Suprapubic skin (tissue), 4 donors: ENCODE data around the gene HM13. TPM values are rescaled to one million over a fixed set of nuclear protein-coding genes. Genes with fewer than 3 reads are reported as not detected.

ENCODE experiments used
- DNase-seq, 2 donors: peaks; one replicate each; pipeline ENCODE4 v3.0.0-alpha.2; 2019; ENCODE audit warnings: low spot score in 2 of 2
- H3K27ac ChIP-seq: fragments of 200-600 bp; sonication (generic); one replicate; pipeline ENCODE4 v1.5.1; 2019
- H3K27me3 ChIP-seq: fragments of 200-600 bp; sonication (generic); one replicate; pipeline ENCODE4 v1.5.1; 2019
- H3K36me3 ChIP-seq: fragments of 200-600 bp; sonication (generic); one replicate; pipeline ENCODE4 v1.5.1; 2019
- H3K4me1 ChIP-seq: fragments of 200-600 bp; sonication (generic); one replicate; pipeline ENCODE4 v1.5.1; 2019
- H3K4me3 ChIP-seq: fragments of 200-600 bp; sonication (generic); one replicate; pipeline ENCODE4 v1.5.1; 2019; ENCODE audit warnings: mild to moderate bottlenecking
- H3K9me3 ChIP-seq: fragments of 200-600 bp; sonication (generic); one replicate; pipeline ENCODE4 v1.5.1; 2019
- EP300 ChIP-seq: sonication (generic); formaldehyde crosslinking; IDR thresholded peaks from one replicate; pipeline ENCODE4 v1.6.1; 2017; ENCODE audit warnings: antibody characterized with exemption
- POLR2A ChIP-seq, 2 donors: fragments of 450-650 bp; IDR thresholded peaks; one replicate each; pipeline ENCODE4 v1.6.1; 2017; ENCODE audit warnings: antibody characterized with exemption in 2 of 2, mild to moderate bottlenecking in 2 of 2, moderate library complexity in 2 of 2
- POLR2AphosphoS5 ChIP-seq, 3 donors: sonication (generic); formaldehyde crosslinking; IDR thresholded peaks; one replicate each; pipeline ENCODE4 v1.6.1; 2017; ENCODE audit warnings: antibody characterized with exemption in 3 of 3
- WGBS: methylation state at CpG from one replicate; pipeline ENCODE4 v1.1.5; 2018; 5-methylcytosine and 5-hydroxymethylcytosine counted together
- total RNA-seq, 4 donors: library from RNA; depleted of rRNA; stranded (reverse); fragments of >200 nt; gene quantifications; one replicate each; pipeline ENCODE4 v1.1.0, GENCODE V29; 2016
- TF ChIP-seq, protein P1 (sequence below), 2 donors: fragments of 200-600 bp in 1 of 2; fragments of 450-650 bp in 1 of 2; sonication (generic) in 1 of 2; IDR thresholded peaks; one replicate each; pipeline ENCODE4 v1.5.1; 2016 to 2019; ENCODE audit warnings: antibody characterized with exemption in 2 of 2, mild to moderate bottlenecking in 1 of 2, moderate library complexity in 1 of 2

Gene HM13
- total RNA-seq, 4 donors from 2014 or later = 44.3 to 59.7 (median 54.4) TPM

DNA sequence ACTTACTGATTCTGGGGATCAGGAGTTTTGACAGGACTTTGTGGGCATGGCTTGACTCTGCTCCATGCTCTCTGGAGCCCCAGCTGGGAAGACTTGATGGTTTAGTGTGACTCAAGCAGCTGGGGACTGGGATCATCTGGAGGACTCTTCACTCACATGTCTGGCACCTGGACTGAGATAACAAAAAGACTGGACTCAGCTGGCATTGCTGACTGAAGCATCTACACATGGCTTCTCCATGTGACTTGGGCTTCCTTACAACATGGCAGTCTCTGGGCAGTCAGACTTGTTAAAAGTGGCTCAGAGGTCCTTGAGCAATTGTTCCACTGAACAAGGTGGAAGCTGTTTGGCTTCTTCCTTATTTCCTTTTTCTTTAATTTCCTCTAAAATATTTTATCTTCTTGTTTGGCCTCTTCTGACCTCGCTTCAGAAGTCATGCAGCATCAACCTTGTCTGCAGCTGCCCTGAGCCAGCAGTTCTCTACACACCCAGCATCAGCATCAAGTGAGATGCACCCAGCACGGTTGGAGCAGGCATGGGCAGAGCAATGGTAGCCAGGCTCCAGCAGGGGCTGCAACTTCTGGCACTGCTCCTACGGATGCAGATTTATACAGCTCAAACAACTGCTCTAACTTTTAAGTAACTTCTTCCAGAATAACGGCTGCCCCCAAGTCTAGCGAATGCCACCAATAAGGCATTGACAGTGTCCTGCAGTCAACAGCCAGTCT lies 5.6 kb upstream of the HM13 start:
- WGBS = 87% methylated on average over 5 of the region's 5 CpGs
- DNase-seq = no peak
- Histone ChIP-seq H3K4me1 (peaks cover 2% of the 10 kb centered on the region), H3K36me3 (no peaks in the 10 kb centered on the region), H3K27me3 (no peaks in the 10 kb centered on the region), H3K9me3 (no peaks in the 10 kb centered on the region), H3K27ac (no peak overlapping the region), H3K4me3 (no peak overlapping the region)
- no peak for TF ChIP-seq EP300
- TF ChIP-seq, protein P1, sequence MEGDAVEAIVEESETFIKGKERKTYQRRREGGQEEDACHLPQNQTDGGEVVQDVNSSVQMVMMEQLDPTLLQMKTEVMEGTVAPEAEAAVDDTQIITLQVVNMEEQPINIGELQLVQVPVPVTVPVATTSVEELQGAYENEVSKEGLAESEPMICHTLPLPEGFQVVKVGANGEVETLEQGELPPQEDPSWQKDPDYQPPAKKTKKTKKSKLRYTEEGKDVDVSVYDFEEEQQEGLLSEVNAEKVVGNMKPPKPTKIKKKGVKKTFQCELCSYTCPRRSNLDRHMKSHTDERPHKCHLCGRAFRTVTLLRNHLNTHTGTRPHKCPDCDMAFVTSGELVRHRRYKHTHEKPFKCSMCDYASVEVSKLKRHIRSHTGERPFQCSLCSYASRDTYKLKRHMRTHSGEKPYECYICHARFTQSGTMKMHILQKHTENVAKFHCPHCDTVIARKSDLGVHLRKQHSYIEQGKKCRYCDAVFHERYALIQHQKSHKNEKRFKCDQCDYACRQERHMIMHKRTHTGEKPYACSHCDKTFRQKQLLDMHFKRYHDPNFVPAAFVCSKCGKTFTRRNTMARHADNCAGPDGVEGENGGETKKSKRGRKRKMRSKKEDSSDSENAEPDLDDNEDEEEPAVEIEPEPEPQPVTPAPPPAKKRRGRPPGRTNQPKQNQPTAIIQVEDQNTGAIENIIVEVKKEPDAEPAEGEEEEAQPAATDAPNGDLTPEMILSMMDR (IDR thresholded peaks at IDR 0.05) = no peak
- TF ChIP-seq POLR2AphosphoS5 (IDR thresholded peaks at IDR 0.05) = no peak
- TF ChIP-seq POLR2A (IDR thresholded peaks at IDR 0.05) = no peak

DNA sequence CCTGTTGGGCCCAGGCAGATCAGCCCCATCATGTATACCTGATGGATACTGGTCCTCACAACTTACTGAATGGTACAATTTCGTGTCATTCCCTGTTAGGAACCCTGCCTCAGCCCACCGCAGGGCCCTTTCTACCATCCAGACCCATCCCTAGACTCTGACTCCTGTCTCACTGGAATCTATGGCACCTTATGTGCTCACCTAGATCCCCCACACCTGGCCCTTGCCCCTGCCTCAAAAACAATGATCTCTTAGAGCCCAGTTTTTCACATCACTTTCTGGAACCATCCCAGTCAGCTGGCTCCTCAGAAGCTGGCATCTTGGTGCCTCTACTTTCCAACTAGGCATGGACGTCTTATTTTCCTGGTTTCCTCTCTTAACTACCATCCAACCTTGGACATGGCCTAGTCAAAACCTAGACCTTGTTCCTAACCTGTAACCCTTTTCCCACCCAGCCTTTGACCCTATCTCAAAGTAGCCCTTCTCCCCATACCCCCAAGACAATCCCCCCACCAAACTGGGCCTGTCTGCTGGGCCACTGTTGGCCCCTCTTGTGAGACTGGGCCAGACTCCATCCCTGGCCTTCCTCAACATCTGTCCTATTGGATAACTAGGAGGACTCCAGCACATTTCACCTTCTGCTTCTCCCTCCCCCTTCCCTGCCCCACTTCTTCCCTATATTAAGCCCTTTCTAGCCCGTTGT lies 981 bp downstream of the HM13 start:
- no peaks in the 10 kb centered on the region for H3K27me3 ChIP-seq
- peak overlapping the region; percentile 97 for H3K4me3 ChIP-seq
- no peaks in the 10 kb centered on the region for H3K36me3 ChIP-seq
- no peaks in the 10 kb centered on the region for H3K9me3 ChIP-seq
- peaks cover 37% of the 10 kb centered on the region for H3K4me1 ChIP-seq
- 21% methylated on average over 4 of the region's 4 CpGs for WGBS
- TF ChIP-seq, protein P1 (IDR thresholded peaks at IDR 0.05) = no peak
- TF ChIP-seq EP300 (no peak), POLR2A (IDR thresholded peaks at IDR 0.05) (no peak), POLR2AphosphoS5 (IDR thresholded peaks at IDR 0.05) (no peak)
- H3K27ac ChIP-seq = peak overlapping the region; percentile 83
- no peak for DNase-seq

DNA sequence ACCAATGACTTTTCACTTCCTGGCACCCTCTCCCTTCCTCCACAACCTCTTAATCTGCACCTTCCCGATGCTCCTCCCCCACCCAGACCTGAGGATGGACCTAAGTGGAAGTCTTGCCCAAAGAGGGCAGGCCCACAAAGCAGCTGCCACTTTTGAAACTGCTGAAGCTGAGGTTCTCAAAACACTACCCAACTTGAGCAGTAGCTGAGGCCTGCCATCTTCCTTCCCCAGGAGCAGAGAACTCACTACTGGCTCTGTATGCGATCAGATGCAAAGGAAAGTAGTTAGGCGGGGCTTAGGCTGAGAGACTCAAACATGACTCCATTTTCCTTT lies 1.5 kb downstream of the HM13 start:
- Histone ChIP-seq H3K27me3 (no peaks in the 10 kb centered on the region), H3K4me3 (peak overlapping the region; percentile 97), H3K4me1 (peaks cover 37% of the 10 kb centered on the region), H3K36me3 (no peaks in the 10 kb centered on the region), H3K9me3 (no peaks in the 10 kb centered on the region), H3K27ac (no peak overlapping the region)
- 79% methylated on average over 3 of the region's 3 CpGs for WGBS
- no peak for TF ChIP-seq POLR2AphosphoS5 (IDR thresholded peaks at IDR 0.05)
- TF ChIP-seq POLR2A (IDR thresholded peaks at IDR 0.05) = no peak
- TF ChIP-seq, protein P1 (IDR thresholded peaks at IDR 0.05) = no peak
- TF ChIP-seq EP300 = no peak
- no peak for DNase-seq

DNA sequence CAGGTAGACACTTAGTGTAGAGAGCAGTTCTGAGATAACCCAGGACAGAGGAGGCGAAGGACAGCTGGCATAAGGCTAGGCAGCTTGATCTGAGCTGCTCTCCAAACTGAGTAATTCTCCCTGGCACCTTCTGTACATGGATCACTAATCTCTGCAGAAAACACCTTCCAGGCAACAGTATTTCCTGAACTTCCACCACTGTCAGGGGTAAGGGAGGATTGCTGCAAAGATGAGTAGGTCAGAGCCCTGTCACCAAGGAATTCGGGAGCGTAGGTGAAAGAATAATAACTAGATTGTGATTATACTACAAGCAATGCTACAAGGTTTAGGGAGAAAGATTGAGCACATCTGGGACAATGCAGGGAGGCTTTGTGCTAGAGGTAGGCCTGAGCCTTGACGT lies 1.9 kb downstream of the HM13 start:
- Histone ChIP-seq H3K4me3 (peak overlapping the region; percentile 97), H3K27ac (no peak overlapping the region), H3K9me3 (no peaks in the 10 kb centered on the region), H3K36me3 (no peaks in the 10 kb centered on the region), H3K4me1 (peaks cover 37% of the 10 kb centered on the region), H3K27me3 (no peaks in the 10 kb centered on the region)
- WGBS = 92% methylated on average over 4 of the region's 4 CpGs
- DNase-seq = no peak
- TF ChIP-seq, protein P1 (IDR thresholded peaks at IDR 0.05) = no peak
- TF ChIP-seq POLR2A (IDR thresholded peaks at IDR 0.05) = no peak
- TF ChIP-seq EP300 = no peak
- TF ChIP-seq POLR2AphosphoS5 (IDR thresholded peaks at IDR 0.05) = no peak

DNA sequence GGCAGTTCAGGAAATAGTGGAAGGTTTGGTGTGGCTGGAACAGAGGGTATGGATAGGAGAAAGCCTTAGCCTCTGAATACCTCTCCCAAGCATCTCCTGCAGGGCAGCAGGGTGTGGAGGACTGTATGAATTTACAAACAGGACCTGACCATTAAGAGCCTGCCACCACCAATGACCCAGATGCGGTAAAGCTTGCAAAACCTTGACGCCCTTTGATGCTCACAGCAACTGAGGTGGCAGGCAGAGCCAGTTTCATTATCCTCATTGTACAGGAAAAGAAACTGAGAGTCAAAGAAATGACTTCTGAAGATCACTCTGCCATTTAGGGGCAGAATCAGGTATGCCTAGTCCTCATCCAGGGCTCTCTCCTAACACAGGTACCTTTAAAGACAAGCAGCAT lies 2.4 kb downstream of the HM13 start:
- Histone ChIP-seq H3K4me3 (peak overlapping the region; percentile 97), H3K36me3 (no peaks in the 10 kb centered on the region), H3K27ac (peak overlapping the region; percentile 3), H3K4me1 (peaks cover 37% of the 10 kb centered on the region), H3K27me3 (no peaks in the 10 kb centered on the region), H3K9me3 (no peaks in the 10 kb centered on the region)
- no peak for TF ChIP-seq EP300
- TF ChIP-seq POLR2AphosphoS5 (IDR thresholded peaks at IDR 0.05) = no peak
- TF ChIP-seq POLR2A (IDR thresholded peaks at IDR 0.05) = no peak
- TF ChIP-seq, protein P1 (IDR thresholded peaks at IDR 0.05) = no peak
- no peak for DNase-seq
- WGBS = 77% methylated on average over 2 of the region's 2 CpGs
